A549 (cell line): ENCODE results near the gene TMPRSS11E. TPM values are rescaled to one million over a fixed set of nuclear protein-coding genes. Genes with fewer than 3 reads are reported as not detected.

Experiments used
- ATAC-seq, 2 experiments: fragments of 200-7000 bp in 1 of 2; fragments of >200 bp in 1 of 2; cut with Nextera tagmentation in 1 of 2; cut with Tn5 transposase in 1 of 2; 3 replicates each; pipeline versions ENCODE4 v1.8.0 to v1.9.1; 2018 to 2020; ENCODE audit warnings: mild to moderate bottlenecking in 1 of 2, moderate library complexity in 1 of 2
- CTCF ChIA-PET: fragments of 300-600 bp; sonication (Branson Sonifier 250); formaldehyde crosslinking; extraction: SDS; loops from one replicate; lab custom pipeline; 2021; ENCODE audit warnings: antibody characterized with exemption, inconsistent platforms; lab: Yijun Ruan, JAX
- POLR2A ChIA-PET: fragments of 350-600 bp; formaldehyde crosslinking; extraction: SDS; loops from one replicate; lab custom pipeline; 2021; ENCODE audit warnings: antibody characterized with exemption, inconsistent platforms; lab: Yijun Ruan, JAX
- DNase-seq, 2 experiments: peaks; one replicate each; pipeline versions ENCODE4 v3.0.0 to v3.0.0-alpha.2; 2011 to 2016; ENCODE audit warnings: low read depth in 1 of 2, low spot score in 1 of 2
- FAIRE-seq: peaks from 2 replicates; lab custom pipeline; 2011; peaks lifted over from hg19 to GRCh38; lab: Jason Lieb, UNC
- H3K27ac ChIP-seq, 2 experiments: fragments of >200 bp; sonication (Bioruptor Twin); formaldehyde crosslinking; 3 replicates each; pipeline ENCODE4 v1.5.1; 2016 to 2017
- H3K4me1 ChIP-seq: fragments of >200 bp; sonication (Bioruptor Twin); formaldehyde crosslinking; 3 replicates; pipeline ENCODE4 v1.6.1; 2016
- H3K4me2 ChIP-seq: fragments of >200 bp; sonication (Bioruptor Twin); formaldehyde crosslinking; 3 replicates; pipeline ENCODE4 v1.6.1; 2016
- H3K4me3 ChIP-seq: fragments of >200 bp; sonication (Bioruptor Twin); formaldehyde crosslinking; 3 replicates; pipeline ENCODE4 v1.5.1; 2016
- H3K9me3 ChIP-seq: fragments of >200 bp; sonication (Bioruptor Twin); formaldehyde crosslinking; 3 replicates; pipeline ENCODE4 v1.6.1; 2016
- ATOH8 ChIP-seq: fragments of 250-450 bp; sonication (Bioruptor Pico); IDR thresholded peaks from 2 replicates; pipeline ENCODE4 v1.5.0; 2020; ENCODE audit warnings: low read depth, mild to moderate bottlenecking, moderate library complexity
- CEBPB ChIP-seq, 2 experiments: fragments of >200 bp in 1 of 2; sonication (Bioruptor Twin) in 1 of 2; formaldehyde crosslinking in 1 of 2; IDR thresholded peaks; 2 replicates each; pipeline ENCODE4 v1.6.1; 2012 to 2016
- CHD2 ChIP-seq: fragments of 150-350 bp; IDR thresholded peaks from 2 replicates; pipeline ENCODE4 v1.6.1; 2014; ENCODE audit warnings: low read length; ENCODE audit not compliant: partially characterized antibody
- E2F6 ChIP-seq: IDR thresholded peaks from 2 replicates; pipeline ENCODE4 v1.6.1; 2012; ENCODE audit warnings: low read depth, borderline replicate concordance
- EP300 ChIP-seq, 2 experiments: fragments of >200 bp; sonication (Bioruptor Twin); formaldehyde crosslinking; IDR thresholded peaks; 2 replicates in 1 of 2; 3 replicates in 1 of 2; pipeline ENCODE4 v1.6.1; 2016 to 2017
- ESRRA ChIP-seq: fragments of 150-350 bp; IDR thresholded peaks from 2 replicates; pipeline ENCODE4 v1.6.1; 2014; ENCODE audit warnings: mild to moderate bottlenecking, low read length, borderline replicate concordance
- FOSL2 ChIP-seq, 2 experiments: fragments of 450-650 bp in 1 of 2; fragments of >200 bp in 1 of 2; sonication (Bioruptor Twin) in 1 of 2; formaldehyde crosslinking; IDR thresholded peaks; 2 replicates each; pipeline versions ENCODE4 v1.5.0 to v1.6.1; 2016 to 2020; ENCODE audit warnings: mild to moderate bottlenecking in 1 of 2, moderate library complexity in 1 of 2
- FOXS1 ChIP-seq: fragments of 250-450 bp; sonication (Bioruptor Pico); IDR thresholded peaks from 2 replicates; pipeline ENCODE4 v1.5.0; 2020; ENCODE audit warnings: mild to moderate bottlenecking, moderate library complexity
- HOXB13 ChIP-seq: fragments of 250-450 bp; sonication (Bioruptor Pico); IDR thresholded peaks from 2 replicates; pipeline ENCODE4 v1.5.0; 2020; ENCODE audit warnings: low read depth, mild to moderate bottlenecking, moderate library complexity
- HOXB5 ChIP-seq: fragments of 250-450 bp; sonication (Bioruptor Pico); IDR thresholded peaks from 2 replicates; pipeline ENCODE4 v1.5.0; 2020; ENCODE audit warnings: mild to moderate bottlenecking, moderate library complexity
- JUN ChIP-seq, 2 experiments: fragments of >200 bp; sonication (Bioruptor Twin); formaldehyde crosslinking; IDR thresholded peaks; 2 replicates in 1 of 2; 3 replicates in 1 of 2; pipeline ENCODE4 v1.6.1; 2016 to 2017
- JUNB ChIP-seq: fragments of >200 bp; sonication (Bioruptor Twin); formaldehyde crosslinking; IDR thresholded peaks from 2 replicates; pipeline ENCODE4 v1.6.1; 2016
- KDM1A ChIP-seq: fragments of 200-600 bp; sonication (generic); IDR thresholded peaks from 2 replicates; pipeline ENCODE4 v1.6.1; 2016; ENCODE audit warnings: low read depth, mild to moderate bottlenecking
- KDM5A ChIP-seq: fragments of 200-600 bp; sonication (generic); IDR thresholded peaks from 2 replicates; pipeline ENCODE4 v1.6.1; 2016; ENCODE audit warnings: antibody characterized with exemption, mild to moderate bottlenecking
- MAFK ChIP-seq: fragments of 450-650 bp; IDR thresholded peaks from 2 replicates; pipeline ENCODE4 v1.6.1; 2014; ENCODE audit not compliant: partially characterized antibody
- MAX ChIP-seq: IDR thresholded peaks from 2 replicates; pipeline ENCODE4 v1.6.1; 2012
- MAZ ChIP-seq: fragments of 150-350 bp; IDR thresholded peaks from 2 replicates; pipeline ENCODE4 v1.6.1; 2014; ENCODE audit warnings: antibody characterized with exemption, low read depth, low read length, borderline replicate concordance
- NPAS2 ChIP-seq: fragments of 250-450 bp; sonication (Bioruptor Pico); IDR thresholded peaks from 2 replicates; pipeline ENCODE4 v1.8.0; 2022; ENCODE audit warnings: mild to moderate bottlenecking, moderate library complexity, borderline replicate concordance
- NR3C1 ChIP-seq: fragments of >200 bp; sonication (Bioruptor Twin); formaldehyde crosslinking; IDR thresholded peaks from 3 replicates; pipeline ENCODE4 v1.6.1; 2017
- RAD21 ChIP-seq, 2 experiments: fragments of >200 bp in 1 of 2; sonication (Bioruptor Twin) in 1 of 2; formaldehyde crosslinking in 1 of 2; IDR thresholded peaks in 1 of 2; conservative IDR thresholded peaks in 1 of 2; 2 replicates in 1 of 2; 3 replicates in 1 of 2; pipeline ENCODE4 v1.6.1; 2012 to 2018; ENCODE audit warnings: inconsistent platforms in 1 of 2
- RARB ChIP-seq: fragments of 250-450 bp; sonication (Bioruptor Pico); IDR thresholded peaks from 2 replicates; pipeline ENCODE4 v1.8.0; 2021; ENCODE audit warnings: mild to moderate bottlenecking, moderate library complexity
- RCOR1 ChIP-seq: fragments of 150-350 bp; IDR thresholded peaks from 2 replicates; pipeline ENCODE4 v1.6.1; 2014; ENCODE audit warnings: antibody characterized with exemption, low read length, low read depth
- REST ChIP-seq: fragments of 200-600 bp; sonication (generic); IDR thresholded peaks from 2 replicates; pipeline ENCODE4 v1.6.1; 2016; ENCODE audit warnings: antibody characterized with exemption, mild to moderate bottlenecking, moderate library complexity
- RFX5 ChIP-seq: fragments of 450-650 bp; IDR thresholded peaks from 2 replicates; pipeline ENCODE4 v1.7.1; 2014; ENCODE audit warnings: antibody characterized with exemption, mild to moderate bottlenecking, moderate library complexity
- SMC3 ChIP-seq: fragments of >200 bp; sonication (Bioruptor Twin); formaldehyde crosslinking; IDR thresholded peaks from 3 replicates; pipeline ENCODE4 v1.6.1; 2018; ENCODE audit warnings: inconsistent platforms
- TFCP2L1 ChIP-seq: fragments of 250-450 bp; sonication (Bioruptor Pico); IDR thresholded peaks from 2 replicates; pipeline ENCODE4 v1.5.0; 2021; ENCODE audit warnings: mild to moderate bottlenecking
- ZC3H11A ChIP-seq: fragments of 450-650 bp; IDR thresholded peaks from 2 replicates; pipeline ENCODE4 v1.6.1; 2014; ENCODE audit warnings: antibody characterized with exemption, mild to moderate bottlenecking
- ZFP36 ChIP-seq: fragments of 450-650 bp; IDR thresholded peaks from 2 replicates; pipeline ENCODE4 v1.6.1; 2014; ENCODE audit warnings: borderline replicate concordance; ENCODE audit not compliant: partially characterized antibody
- WGBS: methylation state at CpG from one replicate; pipeline ENCODE4 v1.1.6; 2017; ENCODE audit errors: missing lambda C conversion rate; 5-methylcytosine and 5-hydroxymethylcytosine counted together
- polyA plus RNA-seq, 4 experiments: library from polyadenylated mRNA; depleted of rRNA in 3 of 4; stranded (reverse); fragments of >200 nt; fragmentation: RNase III in 1 of 4; extraction: RNeasy Plus Mini Kit Qiagen cat#74134 plus additional on column Dnase treatment in 1 of 4; gene quantifications; 2 replicates in 3 of 4; 3 replicates in 1 of 4; pipeline ENCODE4 v1.2.3, GENCODE V29; 2011 to 2017

Gene TMPRSS11E
- polyA plus RNA-seq, 2 of the 4 experiments (the other 2 are of a cell fraction) = not detected

- Histone ChIP-seq H3K4me2 (no peak overlapping the region), H3K4me1 (no peaks in the 10 kb centered on the region), H3K9me3 (no peaks in the 10 kb centered on the region), H3K4me3 (no peak overlapping the region), H3K27ac (no peak overlapping the region)
- ATAC-seq = no peak
- 88% methylated on average over 1 of the region's 1 CpG for WGBS
- TF ChIP-seq REST (no peak), JUNB (no peak), EP300 (IDR thresholded peaks at IDR 0.05) (no peak), HOXB13 (CRISPR knock-in tag) (no peak), ZC3H11A (no peak), ESRRA (no peak), MAZ (no peak), RAD21 (conservative IDR thresholded peaks at IDR 0.05 in 1 of 2, IDR thresholded peaks at IDR 0.05 in 1 of 2) (no peak), RFX5 (no peak), ZFP36 (no peak), NR3C1 (no peak), FOXS1 (CRISPR knock-in tag) (no peak), TFCP2L1 (no peak), CHD2 (no peak), NPAS2 (CRISPR knock-in tag) (no peak)
- ChIA-PET POLR2A (no interaction called here), CTCF (no interaction called here)
- no peak for FAIRE-seq
- no peak for DNase-seq
Measured at GRCh38 chr4:68434836-68435235, 12.4 kb upstream of the TMPRSS11E start.

- ATAC-seq (no peak), FAIRE-seq (no peak), DNase-seq (no peak)
- H3K4me3 ChIP-seq = no peak overlapping the region
- H3K4me2 ChIP-seq = no peak overlapping the region
- ChIA-PET POLR2A (no interaction called here), CTCF (no interaction called here)
- H3K4me1 ChIP-seq = no peaks in the 10 kb centered on the region
- H3K9me3 ChIP-seq = no peaks in the 10 kb centered on the region
- no peak for TF ChIP-seq KDM1A
- no peak for TF ChIP-seq SMC3
- TF ChIP-seq RCOR1 = no peak
- no peak for TF ChIP-seq KDM5A
- TF ChIP-seq CHD2 = no peak
- TF ChIP-seq HOXB5 = no peak
- no peak for TF ChIP-seq RARB (CRISPR knock-in tag)
- TF ChIP-seq MAX = no peak
- TF ChIP-seq NPAS2 (CRISPR knock-in tag) = no peak
- TF ChIP-seq JUN (IDR thresholded peaks at IDR 0.05) = no peak
- TF ChIP-seq MAZ = no peak
- TF ChIP-seq ZFP36 = no peak
- no peak for TF ChIP-seq CEBPB (IDR thresholded peaks at IDR 0.05)
- no peak for TF ChIP-seq MAFK
- TF ChIP-seq ATOH8 = no peak
- no peak for TF ChIP-seq FOSL2 (IDR thresholded peaks at IDR 0.05)
- TF ChIP-seq FOSL2 (CRISPR knock-in tag; IDR thresholded peaks at IDR 0.05) = no peak
- no peak for TF ChIP-seq E2F6
- no peak overlapping the region for H3K27ac ChIP-seq
Measured at GRCh38 chr4:68445111-68445510, 2.2 kb upstream of the TMPRSS11E start.
